Measurements from ENCODE around the gene CCDC73. TPM values are rescaled to one million over a fixed set of nuclear protein-coding genes. Genes with fewer than 3 reads are reported as not detected.

CCDC73 gene
- total and polyA plus RNA-seq, 7 donors: 0.01 TPM; not detected in 6

GRCh38 chr11:32562839-32563599 lies 231.4 kb downstream of the CCDC73 start:
- TF ChIP-seq, protein P1, sequence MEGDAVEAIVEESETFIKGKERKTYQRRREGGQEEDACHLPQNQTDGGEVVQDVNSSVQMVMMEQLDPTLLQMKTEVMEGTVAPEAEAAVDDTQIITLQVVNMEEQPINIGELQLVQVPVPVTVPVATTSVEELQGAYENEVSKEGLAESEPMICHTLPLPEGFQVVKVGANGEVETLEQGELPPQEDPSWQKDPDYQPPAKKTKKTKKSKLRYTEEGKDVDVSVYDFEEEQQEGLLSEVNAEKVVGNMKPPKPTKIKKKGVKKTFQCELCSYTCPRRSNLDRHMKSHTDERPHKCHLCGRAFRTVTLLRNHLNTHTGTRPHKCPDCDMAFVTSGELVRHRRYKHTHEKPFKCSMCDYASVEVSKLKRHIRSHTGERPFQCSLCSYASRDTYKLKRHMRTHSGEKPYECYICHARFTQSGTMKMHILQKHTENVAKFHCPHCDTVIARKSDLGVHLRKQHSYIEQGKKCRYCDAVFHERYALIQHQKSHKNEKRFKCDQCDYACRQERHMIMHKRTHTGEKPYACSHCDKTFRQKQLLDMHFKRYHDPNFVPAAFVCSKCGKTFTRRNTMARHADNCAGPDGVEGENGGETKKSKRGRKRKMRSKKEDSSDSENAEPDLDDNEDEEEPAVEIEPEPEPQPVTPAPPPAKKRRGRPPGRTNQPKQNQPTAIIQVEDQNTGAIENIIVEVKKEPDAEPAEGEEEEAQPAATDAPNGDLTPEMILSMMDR (IDR thresholded peaks at IDR 0.05): no peak
- ATAC-seq: no peak
- WGBS, 3 donors: 54 to 62% (median 60%) methylated on average over 10 of the region's 10 CpGs
- Histone ChIP-seq H3K4me1 (no peaks in the 10 kb centered on the region), H3K27ac (no peak overlapping the region), H3K36me3 (ENCODE audit: insufficient read depth in 1 of 2, low read depth in 1 of 2) (no peaks in the 10 kb centered on the region), H3K9me3 (no peaks in the 10 kb centered on the region), H3K27me3 (ENCODE audit: insufficient read depth in 3 of 3, low read length in 2 of 3) (no peaks in the 10 kb centered on the region), H3K4me3 (no peak overlapping the region)
- no peak for DNase-seq
- intact Hi-C loops (cut with DNase I): no loop called here

DNA sequence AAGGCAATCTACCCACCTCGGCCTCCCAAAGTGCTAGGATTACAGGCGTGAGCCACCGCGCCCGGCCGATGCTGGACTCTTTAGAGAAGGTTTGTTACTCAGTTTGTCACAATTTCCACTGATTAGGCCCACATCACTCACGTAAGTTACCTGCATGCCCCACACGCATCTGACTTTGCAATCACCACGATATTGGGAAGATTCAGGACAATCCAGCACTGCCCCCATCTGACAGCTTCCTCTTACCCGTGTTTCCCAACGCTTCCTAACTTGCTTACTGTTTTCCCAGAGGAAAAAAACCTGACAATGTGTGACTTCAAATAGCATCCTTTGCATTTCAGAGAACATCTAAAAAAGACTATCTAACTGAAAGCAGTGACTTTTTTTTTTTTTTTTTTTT lies 232.6 kb downstream of the CCDC73 start:
- no peaks in the 10 kb centered on the region for H3K27me3 ChIP-seq (ENCODE audit: insufficient read depth in 3 of 3, low read length in 2 of 3)
- WGBS, 3 donors: 85 to 89% (median 88%) methylated on average over 11 of the region's 11 CpGs
- ATAC-seq: no peak

GRCh38 chr11:32555895-32556294 lies 238.6 kb downstream of the CCDC73 start:
- no peaks in the 10 kb centered on the region for H3K4me1 ChIP-seq

More for the DNA sequence above, 232.6 kb downstream of the CCDC73 start:
- H3K27ac ChIP-seq: no peak overlapping the region
- intact Hi-C loops (cut with DNase I): no loop called here
- TF ChIP-seq, protein P1 (IDR thresholded peaks at IDR 0.05): no peak
- no peaks in the 10 kb centered on the region for H3K9me3 ChIP-seq
- H3K4me3 ChIP-seq: no peak overlapping the region
- no peaks in the 10 kb centered on the region for H3K4me1 ChIP-seq
- H3K36me3 ChIP-seq (ENCODE audit: insufficient read depth in 1 of 2, low read depth in 1 of 2): no peaks in the 10 kb centered on the region
- DNase-seq: no peak

DNA sequence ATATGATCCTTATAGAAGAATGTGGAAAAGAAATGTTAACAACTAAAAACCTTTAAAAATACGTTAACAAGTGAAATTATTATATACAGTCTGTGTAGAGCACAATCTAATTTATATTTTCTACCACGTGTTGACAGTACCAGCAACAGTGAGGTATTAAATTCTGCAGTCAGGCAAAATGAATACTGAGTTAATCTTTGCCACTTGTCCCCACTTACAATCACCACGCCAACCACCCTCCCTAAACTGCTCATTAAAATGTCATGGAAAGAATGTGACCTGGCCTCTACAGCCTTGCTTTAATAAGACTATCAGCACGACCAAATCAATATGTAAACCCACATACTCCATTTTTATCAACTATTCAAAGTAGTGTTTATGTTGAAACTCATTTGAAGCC lies 239.4 kb downstream of the CCDC73 start:
- TF ChIP-seq, protein P1 (IDR thresholded peaks at IDR 0.05): no peak

More at GRCh38 chr11:32555895-32556294, 238.6 kb downstream of the CCDC73 start:
- no peaks in the 10 kb centered on the region for H3K36me3 ChIP-seq (ENCODE audit: insufficient read depth in 1 of 2, low read depth in 1 of 2)
- H3K9me3 ChIP-seq: no peaks in the 10 kb centered on the region
- no peak overlapping the region for H3K4me3 ChIP-seq
- TF ChIP-seq, protein P1 (IDR thresholded peaks at IDR 0.05): no peak
- no peak overlapping the region for H3K27ac ChIP-seq
- WGBS, 3 donors: 65 to 80% (median 67%) methylated on average over 7 of the region's 7 CpGs
- intact Hi-C loops (cut with DNase I): no loop called here
- DNase-seq (no peak), ATAC-seq (no peak)
- no peaks in the 10 kb centered on the region for H3K27me3 ChIP-seq (ENCODE audit: insufficient read depth in 3 of 3, low read length in 2 of 3)

More for the DNA sequence above, 239.4 kb downstream of the CCDC73 start:
- ATAC-seq (no peak), DNase-seq (no peak)
- Histone ChIP-seq H3K27me3 (ENCODE audit: insufficient read depth in 3 of 3, low read length in 2 of 3) (no peaks in the 10 kb centered on the region), H3K36me3 (ENCODE audit: insufficient read depth in 1 of 2, low read depth in 1 of 2) (no peaks in the 10 kb centered on the region), H3K4me1 (no peaks in the 10 kb centered on the region), H3K27ac (no peak overlapping the region), H3K9me3 (no peaks in the 10 kb centered on the region), H3K4me3 (no peak overlapping the region)
- WGBS, 3 donors: 14 to 27% (median 24%) methylated on average over 4 of the region's 4 CpGs
- intact Hi-C loops (cut with DNase I): no loop called here

Other genes starting within 250 kb of the CCDC73 start
- gene EIF3M, start 210.8 kb downstream of the CCDC73 start, total RNA-seq: 100 to 1,000 TPM; 135 to 197 (median 180) TPM
- gene EIF3M, start 210.8 kb downstream of the CCDC73 start, polyA plus RNA-seq: 100 to 1,000 TPM; 220 to 435 (median 295) TPM
- gene PRRG4, start 35.3 kb upstream of the CCDC73 start, total RNA-seq: under 1 TPM; 0.08 to 0.40 (median 0.25) TPM
- gene PRRG4, start 35.3 kb upstream of the CCDC73 start, polyA plus RNA-seq: under 1 TPM; 0.05 to 0.58 (median 0.13) TPM
- gene QSER1, start 98.1 kb upstream of the CCDC73 start, total RNA-seq: 10 to 100 TPM; 11.8 to 19.3 (median 15.6) TPM
- 1 to 10 TPM; 2.4 to 6.4 (median 3.3) TPM for gene QSER1, start 98.1 kb upstream of the CCDC73 start, polyA plus RNA-seq
- gene DEPDC7, start 221.2 kb upstream of the CCDC73 start, total RNA-seq: 1 to 10 TPM; 1.5 to 4.5 (median 2.6) TPM
- 1 to 10 TPM; 2.2 to 6.3 (median 4.8) TPM for gene DEPDC7, start 221.2 kb upstream of the CCDC73 start, polyA plus RNA-seq
- 1 to 10 TPM; 4.6 to 7.9 (median 6.3) TPM for gene TCP11L1, start 244.9 kb upstream of the CCDC73 start, total RNA-seq
- gene TCP11L1, start 244.9 kb upstream of the CCDC73 start, polyA plus RNA-seq: 1 to 10 TPM; 2.0 to 4.5 (median 2.2) TPM

Data from psoas muscle (tissue), 8 donors.